HG03066 (cell line): Measurements from ENCODE around the gene STPG2.
"Not testable (repeated sequence)": the region's sequence is repeated elsewhere in the genome, so short reads cannot be mapped to it uniquely, and the experiment has no call there.

ENCODE experiments used
- ATAC-seq: cut with Tn5 transposase; IDR thresholded peaks from one replicate; pipeline ENCODE4 v1.9.1; 2021; ENCODE audit warnings: low read depth; ENCODE audit not compliant: unreplicated experiment

STPG2 gene

GRCh38 chr4:97953171-97953941 is 189.9 kb downstream of the STPG2 start:
- no peak for ATAC-seq

DNA sequence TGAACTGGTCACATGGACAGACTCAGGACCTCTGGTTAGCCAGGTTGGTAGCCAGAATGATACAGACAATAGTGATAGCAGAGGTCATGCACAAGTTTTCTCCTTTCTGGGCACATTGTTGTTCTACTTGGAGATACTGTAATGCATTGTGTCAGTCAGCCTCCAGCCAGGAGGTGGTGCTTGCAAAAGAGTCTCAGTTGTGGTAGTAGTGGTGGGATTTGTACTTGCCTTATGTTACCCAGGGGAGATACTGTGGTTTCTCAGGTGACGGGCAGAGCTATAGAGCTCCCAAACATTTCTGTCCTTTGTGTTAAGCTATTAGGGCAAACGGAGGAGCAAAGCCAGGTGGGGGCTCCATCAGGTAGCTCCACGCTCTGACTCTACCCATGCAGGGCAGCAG is 190.5 kb downstream of the STPG2 start:
- no peak for ATAC-seq

GRCh38 chr4:97950836-97951235 is 192.4 kb downstream of the STPG2 start:
- ATAC-seq: no peak

DNA sequence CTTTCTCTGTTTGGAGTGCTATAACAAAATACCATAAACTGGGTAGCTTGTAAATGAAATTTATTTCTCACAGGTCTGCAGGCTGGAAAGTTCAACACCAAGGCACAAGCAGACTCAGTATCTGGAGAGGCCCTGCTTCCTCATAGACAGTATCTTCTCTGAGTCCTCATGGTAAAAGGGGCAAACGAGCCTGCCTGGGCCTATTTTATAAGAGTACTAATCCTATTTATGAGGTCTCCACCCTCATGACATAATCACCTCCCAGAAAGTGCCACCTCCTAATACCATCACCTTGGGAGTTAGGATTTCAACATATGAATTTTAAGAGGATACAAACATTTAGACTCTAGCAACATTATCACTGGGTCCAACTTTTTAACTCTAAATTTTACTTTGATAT is 200.3 kb downstream of the STPG2 start:
- ATAC-seq: no peak

- ATAC-seq: no peak
Measured at GRCh38 chr4:97942137-97942536, 201.1 kb downstream of the STPG2 start.

GRCh38 chr4:97938141-97938540 is 205.1 kb downstream of the STPG2 start:
- ATAC-seq: no peak

DNA sequence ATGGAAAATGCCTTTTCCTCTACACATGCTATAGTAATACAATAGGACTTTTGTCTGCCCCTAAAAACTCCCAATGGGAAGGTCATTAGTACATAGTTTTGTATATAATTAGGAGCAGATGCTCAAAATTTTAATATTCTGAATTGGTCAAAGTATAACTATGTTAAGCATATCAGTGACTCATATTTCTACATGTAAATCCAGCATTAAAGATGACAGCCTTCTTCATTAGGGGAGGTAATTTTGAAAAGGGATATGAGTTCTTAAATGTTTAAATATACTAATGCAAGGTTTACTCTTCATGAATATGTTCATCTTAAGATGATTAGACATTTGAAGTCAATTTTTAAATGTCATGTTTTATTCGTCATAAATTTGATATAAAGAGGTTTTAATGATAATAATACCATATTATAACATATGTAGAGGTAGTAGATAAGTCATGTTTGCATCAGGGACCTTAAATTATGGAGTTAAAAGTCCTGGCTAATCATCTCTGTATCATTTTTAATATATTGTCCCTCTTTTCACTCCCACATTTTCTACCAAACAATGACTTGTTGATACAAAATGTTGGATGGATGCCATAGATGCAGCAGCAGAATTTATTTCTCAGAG is 218.8 kb downstream of the STPG2 start:
- ATAC-seq: no peak

GRCh38 chr4:97923096-97923495 is 220.2 kb downstream of the STPG2 start:
- no peak for ATAC-seq

DNA sequence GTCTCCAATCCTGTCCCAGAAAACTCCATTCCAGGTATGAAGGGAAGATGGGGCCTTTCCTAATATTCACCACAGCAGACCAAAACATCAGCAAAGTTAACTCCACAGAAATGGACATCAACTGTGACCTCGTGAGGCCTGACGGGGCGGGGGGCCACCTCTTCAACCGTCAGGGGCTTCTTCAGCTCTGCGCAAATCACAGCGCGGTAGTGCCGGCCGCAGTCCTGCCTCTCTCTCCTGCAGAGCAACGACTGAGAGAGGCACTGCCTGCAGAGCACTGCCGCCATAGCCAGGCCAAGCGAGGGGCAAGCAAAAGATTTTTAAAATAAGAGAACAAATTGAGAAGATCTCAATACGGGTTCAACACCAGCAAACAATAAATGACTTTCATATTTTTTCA is 226.2 kb downstream of the STPG2 start:
- ATAC-seq: no peak

GRCh38 chr4:97912156-97912555 is 231.1 kb downstream of the STPG2 start:
- no peak for ATAC-seq

- ATAC-seq: no peak
Measured at GRCh38 chr4:97911236-97911906, 231.9 kb downstream of the STPG2 start.

- ATAC-seq: peak; percentile 56
Measured at GRCh38 chr4:97910005-97910404, 233.3 kb downstream of the STPG2 start.

DNA sequence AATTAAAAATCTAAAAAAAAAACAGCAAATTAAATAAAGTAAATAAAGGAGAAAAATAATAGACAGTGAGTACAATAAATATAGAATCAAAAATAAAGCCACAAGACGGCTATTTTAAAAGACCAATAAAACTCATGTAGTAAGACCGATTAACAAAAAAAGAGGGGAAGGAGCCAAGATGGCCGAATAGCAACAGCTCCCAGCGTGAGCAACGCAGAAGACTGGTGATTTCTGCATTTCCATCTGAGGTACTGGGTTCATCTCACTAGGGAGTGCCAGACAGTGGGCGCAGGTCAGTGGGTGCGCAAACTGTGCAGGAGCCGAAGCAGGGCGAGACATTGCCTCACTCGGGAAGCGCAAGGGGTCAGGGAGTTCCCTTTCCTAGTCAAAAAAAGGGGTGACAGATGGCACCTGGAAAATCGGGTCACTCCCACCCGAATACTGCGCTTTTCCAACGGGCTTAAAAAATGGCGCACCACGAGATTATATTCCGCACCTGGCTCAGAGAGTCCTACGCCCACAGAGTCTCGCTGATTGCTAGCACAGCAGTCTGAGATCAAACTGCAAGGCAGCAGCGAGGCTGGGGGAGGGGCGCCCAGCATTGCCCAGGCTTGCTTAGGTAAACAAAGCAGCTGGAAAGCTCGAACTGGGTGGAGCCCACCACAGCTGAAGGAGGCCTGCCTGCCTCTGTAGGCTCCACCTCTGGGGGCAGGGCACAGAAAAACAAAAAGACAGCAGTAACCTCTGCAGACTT is 239.7 kb downstream of the STPG2 start:
- not testable (repeated sequence) for ATAC-seq

GRCh38 chr4:97900229-97900628 is 243.0 kb downstream of the STPG2 start:
- no peak for ATAC-seq

- no peak for ATAC-seq
Measured at GRCh38 chr4:97892592-97893266, 250.5 kb downstream of the STPG2 start.

DNA sequence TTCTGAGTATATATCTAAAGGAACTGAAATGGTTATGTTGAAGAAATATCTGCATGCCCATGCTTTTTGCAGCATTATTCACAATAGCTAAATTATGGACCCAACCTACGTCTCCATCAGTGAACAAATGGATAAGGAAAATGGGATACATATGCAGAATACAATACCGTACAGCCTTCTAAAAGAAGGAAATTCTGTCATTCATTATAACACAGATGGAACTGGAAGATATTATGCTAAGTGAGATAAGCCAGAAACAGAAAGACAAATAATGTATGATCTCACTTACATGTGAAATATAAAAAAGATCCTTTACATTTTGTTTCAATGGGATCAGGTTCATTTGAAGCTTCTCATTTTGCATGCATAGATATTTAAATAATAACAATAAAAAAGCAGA is 263.3 kb downstream of the STPG2 start:
- no peak for ATAC-seq

- no peak for ATAC-seq
Measured at GRCh38 chr4:97868097-97868496, 275.2 kb downstream of the STPG2 start.

GRCh38 chr4:97867557-97868091 is 275.7 kb downstream of the STPG2 start:
- no peak for ATAC-seq

DNA sequence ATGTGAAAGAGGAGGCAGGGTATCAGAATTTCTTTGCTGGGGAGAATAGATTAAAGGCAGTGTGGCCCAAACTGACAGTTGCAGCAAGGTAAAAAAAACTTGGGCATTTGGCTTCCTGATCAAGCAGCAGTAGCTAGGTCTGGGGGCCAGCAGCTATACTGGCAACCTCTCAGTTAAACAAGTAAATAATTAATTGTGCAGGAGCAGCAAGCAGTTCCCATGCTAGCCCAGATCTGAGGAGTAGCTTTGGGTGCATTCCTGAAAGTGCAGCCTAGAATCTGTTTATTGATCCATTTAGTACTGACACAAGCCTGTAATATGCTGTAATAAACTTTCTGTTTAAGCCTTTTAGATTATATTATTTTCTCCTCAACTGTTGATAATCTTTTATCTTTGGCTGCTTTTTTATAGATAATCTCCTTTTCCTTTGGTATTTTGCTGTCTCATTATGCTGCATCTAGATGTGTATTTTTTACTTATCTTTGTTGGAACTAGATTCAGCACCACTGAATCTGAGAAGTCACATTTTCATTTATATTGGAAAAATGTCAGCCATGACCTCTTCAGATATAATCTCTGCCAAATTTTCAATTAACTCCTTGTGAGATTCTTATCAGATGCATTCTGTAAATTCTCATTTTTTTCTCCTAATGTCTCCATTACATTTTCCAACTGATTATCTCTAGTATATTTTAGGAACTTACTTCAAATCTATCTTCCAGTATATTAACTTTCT is 276.3 kb downstream of the STPG2 start:
- ATAC-seq: no peak

GRCh38 chr4:97851115-97851514 is 292.2 kb downstream of the STPG2 start:
- no peak for ATAC-seq
